B cell (primary cell): Measurements from ENCODE around the gene FBXW5. TPM values are rescaled to one million over a fixed set of nuclear protein-coding genes. Genes with fewer than 3 reads are reported as not detected.

ENCODE experiments used
- ATAC-seq: fragments of 200-7000 bp; cut with Tn5 transposase; one replicate; pipeline ENCODE4 v1.10.0; 2021; ENCODE audit warnings: low read depth, mild to moderate bottlenecking, moderate number of reproducible peaks, moderate library complexity
- CTCF ChIA-PET: fragments of 350-600 bp; sonication (Branson Sonifier 250); formaldehyde crosslinking; loops from one replicate; lab custom pipeline; 2021; ENCODE audit warnings: antibody characterized with exemption, inconsistent platforms; lab: Charles Lee
- POLR2A ChIA-PET: fragments of 350-600 bp; sonication (Branson Sonifier 250); formaldehyde crosslinking; loops from one replicate; lab custom pipeline; 2021; ENCODE audit warnings: antibody characterized with exemption; lab: Charles Lee
- DNase-seq: peaks from one replicate; pipeline ENCODE4 v3.0.0; 2013
- H2AFZ ChIP-seq: 2 replicates; pipeline ENCODE4 v1.6.1; 2012; ENCODE audit warnings: mild to moderate bottlenecking, low read depth, low read length; ENCODE audit not compliant: insufficient read depth, poor library complexity, severe bottlenecking
- H3K27ac ChIP-seq, 2 donors: 1 replicate in 1 of 2; 2 replicates in 1 of 2; pipeline ENCODE4 v1.5.1; 2012 to 2013; ENCODE audit warnings: low read length in 2 of 2, mild to moderate bottlenecking in 2 of 2, moderate library complexity in 1 of 2
- H3K27me3 ChIP-seq, 4 experiments: fragments of 200-600 bp in 1 of 4; sonication (generic) in 1 of 4; replicated peaks in 1 of 4; 1 replicate in 2 of 4; 2 replicates in 2 of 4; pipeline versions ENCODE4 v1.6.1 to v1.7.0; 2013 to 2016; ENCODE audit warnings: low read length in 3 of 4, mild to moderate bottlenecking in 2 of 4, mixed read lengths in 1 of 4, moderate library complexity in 1 of 4; ENCODE audit not compliant: insufficient read depth in 4 of 4, control insufficient read depth in 3 of 4; ENCODE audit errors: control extremely low read depth in 1 of 4
- H3K36me3 ChIP-seq, 2 experiments: replicated peaks in 1 of 2; 1 replicate in 1 of 2; 2 replicates in 1 of 2; pipeline versions ENCODE4 v1.6.1 to v1.7.1; 2013; ENCODE audit warnings: low read length in 1 of 2; ENCODE audit not compliant: insufficient read depth in 2 of 2, control insufficient read depth in 1 of 2; ENCODE audit errors: control extremely low read depth in 1 of 2, extremely low read depth in 1 of 2
- H3K4me1 ChIP-seq, 2 donors: fragments of 200-600 bp in 1 of 2; sonication (generic) in 1 of 2; 1 replicate in 1 of 2; 2 replicates in 1 of 2; pipeline versions ENCODE4 v1.5.1 to v1.6.1; 2013 to 2017; ENCODE audit warnings: low read length in 2 of 2; ENCODE audit not compliant: control insufficient read depth in 2 of 2, insufficient read depth in 2 of 2
- H3K4me2 ChIP-seq: replicated peaks from 2 replicates; pipeline ENCODE3; 2012; ENCODE audit warnings: mild to moderate bottlenecking, low read depth, low read length; ENCODE audit not compliant: poor library complexity, severe bottlenecking
- H3K4me3 ChIP-seq, 5 experiments: fragments of 200-600 bp in 1 of 5; sonication (generic) in 1 of 5; 1 replicate in 3 of 5; 2 replicates in 2 of 5; pipeline versions ENCODE4 v1.5.1 to v1.7.0; 2011 to 2016; ENCODE audit warnings: low read length in 4 of 5, mild to moderate bottlenecking in 4 of 5, low read depth in 2 of 5, control low read depth in 1 of 5, moderate library complexity in 1 of 5; ENCODE audit not compliant: insufficient read depth in 1 of 5; ENCODE audit errors: control extremely low read depth in 1 of 5, extremely low read depth in 1 of 5
- H3K79me2 ChIP-seq: fragments of 200-600 bp; sonication (generic); one replicate; pipeline ENCODE4 v1.6.0; 2016; ENCODE audit warnings: low read length; ENCODE audit not compliant: control insufficient read depth, insufficient read depth
- H3K9ac ChIP-seq: fragments of 200-600 bp; sonication (generic); 2 replicates; pipeline ENCODE4 v1.6.1; 2017; ENCODE audit warnings: mild to moderate bottlenecking, low read length, moderate library complexity
- H3K9me3 ChIP-seq, 3 donors: one replicate each; pipeline versions ENCODE4 v1.6.1 to v1.7.1; 2013; ENCODE audit warnings: low read length in 2 of 3; ENCODE audit not compliant: control insufficient read depth in 2 of 3, insufficient read depth in 1 of 3; ENCODE audit errors: control extremely low read depth in 1 of 3
- H4K20me1 ChIP-seq: 2 replicates; pipeline ENCODE4 v1.6.0; 2012; ENCODE audit warnings: mild to moderate bottlenecking, low read length; ENCODE audit not compliant: insufficient read depth, control insufficient read depth, poor library complexity, severe bottlenecking
- H3K27ac Mint-ChIP-seq: one replicate; pipeline ENCODE4 v1.8.0; 2021; ENCODE audit warnings: mixed read lengths
- H3K27me3 Mint-ChIP-seq: one replicate; pipeline ENCODE4 v1.8.0; 2021; ENCODE audit warnings: mixed read lengths
- H3K4me1 Mint-ChIP-seq: one replicate; pipeline ENCODE4 v1.8.0; 2021; ENCODE audit warnings: mixed read lengths
- H3K4me3 Mint-ChIP-seq: one replicate; pipeline ENCODE4 v1.8.0; 2021; ENCODE audit warnings: mixed read lengths
- H3K9me3 Mint-ChIP-seq: one replicate; pipeline ENCODE4 v1.8.0; 2022; ENCODE audit warnings: mixed read lengths; ENCODE audit not compliant: insufficient read depth
- CTCF ChIP-seq: fragments of 200-600 bp; IDR thresholded peaks from one replicate; pipeline ENCODE4 v1.8.0; 2022; ENCODE audit warnings: antibody characterized with exemption, mild to moderate bottlenecking
- EZH2 ChIP-seq: IDR thresholded peaks from 2 replicates; pipeline ENCODE4 v1.6.1; 2012; ENCODE audit warnings: borderline replicate concordance, low read depth, mild to moderate bottlenecking, moderate library complexity, low read length; ENCODE audit not compliant: insufficient read depth, poor library complexity, severe bottlenecking
- WGBS: methylation state at CpG from one replicate; pipeline ENCODE4 v1.1.5; 2013; ENCODE audit warnings: missing lambda C conversion rate; ENCODE audit not compliant: insufficient coverage; 5-methylcytosine and 5-hydroxymethylcytosine counted together
- intact Hi-C: fragments of 100-400 bp; cut with micrococcal nuclease; formaldehyde crosslinking; loops from one replicate; pipeline ENCODE4 v1.10.0; 2022
- polyA plus RNA-seq: library from polyadenylated mRNA; depleted of rRNA; stranded (reverse); fragments of >200 nt; gene quantifications from 2 replicates; pipeline ENCODE4 v1.2.3, GENCODE V29; 2012
- total RNA-seq, 2 donors: library from RNA; stranded (reverse); fragments of 120-200 nt in 1 of 2; gene quantifications; 1 replicate in 1 of 2; 2 replicates in 1 of 2; pipeline versions ENCODE4 v1.2.3 to v1.2.4, GENCODE V29; 2013 to 2022

Gene FBXW5
- total and polyA plus RNA-seq, 2 donors (not counting 1 experiment from before 2014, with no cell fraction given), result 99.6 to 195 TPM

GRCh38 chr9:136950656-136951276 is 6.2 kb upstream of the FBXW5 start:
- ATAC-seq, result no peak
- Histone ChIP-seq H4K20me1 (no peaks in the 10 kb centered on the region), H3K4me1 (peaks cover 10 to 11% of the 10 kb centered on the region in 2 donors), H2AFZ (peak overlapping the region; percentile 94), H3K9me3 (no peaks in the 10 kb centered on the region), H3K4me2 (peak overlapping the region; percentile 94), H3K27ac (peak overlapping the region in 1 of 2 donors; percentile 72), H3K79me2 (no peaks in the 10 kb centered on the region), H3K36me3 (no peaks in the 10 kb centered on the region), H3K4me3 (peak overlapping the region; percentile 44 to 65 (median 58)), H3K27me3 (peaks cover 0 to 2% (median 0%) of the 10 kb centered on the region in 4 experiments), H3K9ac (peak overlapping the region; percentile 66)
- peak overlapping the region; percentile 92 for H3K27ac Mint-ChIP-seq
- H3K4me3 Mint-ChIP-seq, result peak overlapping the region; percentile 88
- POLR2A ChIA-PET, result no interaction called here
- intact Hi-C loops, result loop anchor here (1.0 kb wide), 1 partner anchor 75 kb away; no protein-coding TSS in a partner anchor
- no peak for TF ChIP-seq CTCF
- no peak for TF ChIP-seq EZH2
- H3K9me3 Mint-ChIP-seq, result no peaks in the 10 kb centered on the region
- 84% methylated on average over 6 of the region's 9 CpGs for WGBS
- CTCF ChIA-PET, result interaction anchor here (0.5 to 1.0 kb wide), 2 partner anchors 84 to 96 kb away, joined by 5 read pairs; no protein-coding TSS in a partner anchor
- H3K27me3 Mint-ChIP-seq, result no peaks in the 10 kb centered on the region
- peaks cover 8% of the 10 kb centered on the region for H3K4me1 Mint-ChIP-seq
- DNase-seq, result no peak
